T-helper 2 cell (primary cell): ENCODE results near the gene PHOSPHO1.
A peak's percentile ranks its signal among the peaks of the same experiment; 100 is the strongest.
"Not testable (repeated sequence)": the region's sequence is repeated elsewhere in the genome, so short reads cannot be mapped to it uniquely, and the experiment has no call there.

Experiments used
- DNase-seq, 5 experiments: peaks; one replicate each; pipeline versions ENCODE4 v3.0.0 to v3.0.0-alpha.2; 2012 to 2022
- total RNA-seq, 2 donors: gene quantifications; one replicate each; lab custom pipeline; 2026; lab: John Stamatoyannopoulos, UW

Gene PHOSPHO1, protein sequence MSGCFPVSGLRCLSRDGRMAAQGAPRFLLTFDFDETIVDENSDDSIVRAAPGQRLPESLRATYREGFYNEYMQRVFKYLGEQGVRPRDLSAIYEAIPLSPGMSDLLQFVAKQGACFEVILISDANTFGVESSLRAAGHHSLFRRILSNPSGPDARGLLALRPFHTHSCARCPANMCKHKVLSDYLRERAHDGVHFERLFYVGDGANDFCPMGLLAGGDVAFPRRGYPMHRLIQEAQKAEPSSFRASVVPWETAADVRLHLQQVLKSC
- total RNA-seq = 0 reads per million in 2 donors

DNA sequence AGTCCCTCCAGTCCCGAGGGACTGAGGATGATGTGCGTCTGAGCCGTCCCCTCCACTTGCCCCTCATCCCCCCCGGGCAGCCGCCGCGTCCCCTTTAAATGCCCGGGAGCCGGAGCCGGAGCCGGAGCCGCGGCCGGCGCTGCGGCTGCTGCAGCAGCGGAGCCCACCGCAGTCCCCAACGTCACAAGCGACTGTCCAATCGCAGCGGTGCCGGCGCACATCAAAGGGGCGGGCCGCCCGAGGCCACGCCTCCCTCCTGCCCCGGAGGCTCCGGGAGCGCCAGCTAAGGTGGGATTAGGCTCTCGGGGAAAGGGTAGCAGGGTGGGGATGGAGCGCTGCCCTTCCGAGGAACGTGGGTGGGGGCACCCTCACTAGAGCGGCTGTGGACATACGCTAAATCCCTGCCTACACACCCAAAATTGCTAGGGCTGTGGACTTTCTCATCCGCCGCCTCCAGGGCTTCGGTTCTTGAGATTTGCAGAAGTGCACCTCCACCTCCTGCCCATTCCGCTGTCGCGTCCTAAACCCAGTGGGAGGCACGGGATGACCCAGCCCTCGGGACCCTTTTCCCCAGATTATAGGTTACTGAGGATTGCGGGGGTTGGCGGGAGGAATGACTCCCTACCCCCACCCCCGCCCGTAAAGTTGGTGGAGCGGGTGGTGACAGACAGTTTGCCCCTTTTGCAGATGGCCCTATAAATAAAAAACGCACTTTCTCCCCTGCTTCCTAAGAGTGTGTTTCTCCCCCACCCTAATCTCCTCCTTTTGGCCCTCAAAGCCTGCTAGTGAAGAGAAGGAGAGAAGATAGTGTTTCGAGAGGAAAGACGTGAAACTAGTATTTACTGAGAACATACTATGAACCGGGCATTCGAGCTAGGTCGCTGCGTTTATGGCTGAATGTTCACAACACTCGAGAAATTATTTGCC, at the start of gene PHOSPHO1:
Gene PHOSPHO1, minus strand, starts transcription at position 152 of the 927 bp plus-strand sequence. CDS start 4,096 bp downstream, outside the sequence.
- peak; percentile 72 to 90 (median 79) for DNase-seq

DNA sequence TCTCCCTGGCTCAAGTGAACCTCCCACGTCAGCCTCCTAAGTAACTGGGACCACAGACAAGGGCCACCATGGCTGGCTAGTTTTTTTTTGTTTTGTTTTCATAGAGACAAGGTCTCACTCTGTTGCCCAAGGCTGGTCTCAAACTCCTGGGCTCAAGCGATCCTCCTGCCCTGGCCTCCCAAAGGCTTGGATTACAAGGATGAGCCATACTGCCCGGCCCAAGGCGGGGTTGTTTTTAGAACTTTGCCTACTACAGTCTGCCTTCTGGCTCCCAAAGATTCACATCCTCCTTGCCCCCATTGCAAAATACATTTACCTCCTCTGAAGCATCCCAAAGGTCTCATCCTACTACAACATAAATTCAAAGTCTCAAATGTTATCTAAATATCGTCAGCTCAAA, 49.5 kb upstream of the PHOSPHO1 start:
- no peak for DNase-seq

DNA sequence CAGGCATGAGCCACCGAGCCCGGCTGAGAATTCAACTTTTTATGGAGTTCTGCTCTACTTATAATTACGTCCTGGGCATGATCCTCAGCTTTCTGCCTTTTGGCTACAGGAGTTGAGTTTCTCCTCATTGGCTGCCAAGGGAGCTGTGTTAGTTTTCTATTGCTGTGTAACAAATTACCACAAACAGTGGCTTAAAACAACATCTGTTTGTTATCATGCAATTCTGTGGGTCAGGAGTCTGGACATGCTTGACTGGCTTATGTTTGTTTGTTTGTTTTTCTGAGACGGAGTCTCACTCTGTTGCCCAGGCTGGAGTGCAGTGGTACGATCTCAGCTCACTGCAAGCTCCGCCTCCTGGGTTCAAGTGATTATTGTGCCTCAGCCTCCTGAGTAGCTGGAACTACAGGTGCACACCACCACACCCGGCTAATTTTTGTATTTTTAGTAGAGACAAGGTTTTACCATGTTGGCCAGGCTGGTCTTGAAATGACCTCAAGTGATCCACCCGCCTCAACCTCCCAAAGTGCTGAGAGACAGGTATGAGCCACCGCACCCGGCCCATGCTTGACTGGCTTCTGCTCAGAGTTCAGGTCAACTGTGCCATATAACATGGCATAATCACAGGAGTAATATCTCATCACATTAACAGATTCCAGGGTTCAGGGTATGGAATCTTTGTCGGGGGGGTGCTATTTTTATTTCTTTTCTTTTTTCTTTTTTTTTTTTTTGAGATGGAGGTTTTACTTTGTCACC, 48.9 kb upstream of the PHOSPHO1 start:
- not testable (repeated sequence) for DNase-seq

DNA sequence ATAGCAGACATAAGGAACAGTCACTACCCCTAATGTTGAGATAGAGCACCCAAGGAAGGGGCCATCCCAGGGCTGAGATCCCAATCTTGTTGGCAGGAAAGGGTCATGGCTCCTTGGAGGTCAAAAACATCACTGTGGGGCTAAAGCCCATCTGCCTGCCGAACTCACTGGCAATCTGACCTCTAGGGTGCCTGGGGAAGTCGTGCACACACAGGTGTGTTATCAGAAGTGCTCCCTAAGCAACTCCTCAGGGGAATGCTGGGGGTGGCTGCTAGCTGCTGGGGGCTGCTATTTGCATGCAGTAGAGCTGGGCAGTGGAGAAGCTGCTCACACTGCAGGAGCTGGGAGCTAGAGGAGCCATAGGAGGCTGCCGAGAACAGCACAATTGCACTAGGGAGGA, 47.5 kb upstream of the PHOSPHO1 start:
- DNase-seq = no peak

DNA sequence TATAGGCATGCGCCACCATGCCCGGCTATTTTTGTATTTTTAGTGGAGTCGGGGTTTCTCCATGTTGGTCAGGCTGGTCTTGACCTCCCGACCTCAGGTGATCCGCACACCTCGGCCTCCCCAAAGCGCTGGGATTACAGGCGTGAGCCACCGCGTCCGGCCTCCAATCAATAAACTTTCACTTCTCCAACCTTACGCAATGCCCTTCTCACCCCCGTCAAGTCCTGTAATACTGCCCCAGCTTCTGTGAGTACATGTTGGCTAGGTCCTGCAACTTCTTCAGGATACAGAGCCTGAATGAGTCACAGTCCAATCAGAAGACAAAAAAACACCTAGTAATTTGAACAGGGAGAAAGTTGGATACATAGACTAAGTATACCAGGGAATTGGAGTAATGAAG, 47.1 kb upstream of the PHOSPHO1 start:
- no peak for DNase-seq

DNA sequence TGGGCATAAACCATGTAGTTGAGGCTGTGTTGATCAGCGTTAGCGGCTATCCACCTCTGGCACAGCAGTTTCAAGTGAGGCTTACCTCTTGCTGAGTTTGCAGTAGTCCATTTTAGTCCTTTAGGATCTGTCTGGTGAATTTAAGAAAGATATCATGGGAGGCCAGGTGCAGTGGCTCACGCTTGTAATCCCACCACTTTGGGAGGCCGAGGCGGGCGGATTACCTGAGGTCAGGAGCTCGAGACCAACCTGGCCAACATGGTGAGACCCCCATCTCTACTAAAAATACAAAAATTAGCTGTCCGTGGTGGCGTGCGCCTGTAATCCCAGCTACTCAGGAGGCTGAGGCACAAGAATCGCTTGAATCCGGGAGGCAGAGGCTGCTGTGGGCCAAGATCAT, 45.4 kb upstream of the PHOSPHO1 start:
- DNase-seq = not testable (repeated sequence)

DNA sequence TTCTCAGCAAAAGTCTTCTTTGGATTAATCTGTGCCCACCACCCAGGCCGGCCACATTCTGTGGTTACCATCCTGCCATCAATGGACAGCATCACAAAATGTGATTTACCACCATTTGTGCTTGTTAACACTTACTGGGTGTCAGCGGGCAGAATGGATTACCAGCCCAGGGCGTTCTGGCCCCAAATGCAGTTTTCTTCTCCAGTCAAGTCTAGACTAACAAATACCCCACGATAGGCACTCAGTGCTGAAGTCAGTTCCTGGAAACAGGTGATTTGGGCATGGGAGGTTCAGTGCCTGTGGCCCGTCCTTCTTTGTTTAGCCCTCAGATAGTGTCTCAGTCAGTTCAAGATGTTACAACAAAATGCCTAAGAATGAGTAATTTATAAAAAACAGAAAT, 38.8 kb upstream of the PHOSPHO1 start:
- no peak for DNase-seq

DNA sequence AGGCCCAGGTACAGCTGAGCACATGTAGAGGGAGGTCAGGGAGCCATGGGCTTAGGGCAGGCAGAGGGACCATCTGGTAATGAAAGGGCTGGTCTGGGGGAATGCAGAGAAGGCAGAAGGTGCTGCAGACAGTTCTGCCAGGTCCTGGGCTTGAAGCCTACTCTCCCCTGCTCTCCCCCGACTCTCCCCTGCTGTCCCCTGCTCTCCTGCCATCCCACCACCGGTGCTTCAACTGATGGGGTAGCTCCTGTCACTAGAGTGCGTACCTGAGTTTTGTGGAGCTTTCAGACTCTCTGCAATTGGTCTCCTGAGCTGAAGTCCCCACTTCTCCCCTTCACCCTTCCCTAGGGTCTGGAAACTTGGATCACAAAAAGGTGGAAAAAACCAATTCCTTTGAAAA, 37.3 kb upstream of the PHOSPHO1 start:
- DNase-seq = no peak

DNA sequence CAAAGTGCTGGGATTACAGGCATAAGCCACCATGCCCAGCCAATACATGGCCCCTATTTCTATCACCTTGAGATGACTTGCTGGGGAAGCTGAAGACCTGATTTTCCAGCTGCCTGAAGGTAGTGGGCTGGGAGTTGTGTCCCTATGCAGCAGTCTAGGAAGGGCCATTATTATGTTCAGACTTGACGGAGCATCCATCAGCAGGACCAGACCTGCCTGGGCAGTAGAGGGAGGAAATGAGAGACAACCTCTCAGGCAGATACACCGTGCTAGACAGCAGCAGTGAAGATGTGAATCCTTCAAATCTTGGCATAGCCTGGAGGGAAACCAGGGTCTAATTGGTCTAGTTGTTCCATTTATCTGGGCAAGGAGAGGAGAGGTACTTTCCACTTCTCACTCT, 35.6 kb upstream of the PHOSPHO1 start:
- no peak for DNase-seq

DNA sequence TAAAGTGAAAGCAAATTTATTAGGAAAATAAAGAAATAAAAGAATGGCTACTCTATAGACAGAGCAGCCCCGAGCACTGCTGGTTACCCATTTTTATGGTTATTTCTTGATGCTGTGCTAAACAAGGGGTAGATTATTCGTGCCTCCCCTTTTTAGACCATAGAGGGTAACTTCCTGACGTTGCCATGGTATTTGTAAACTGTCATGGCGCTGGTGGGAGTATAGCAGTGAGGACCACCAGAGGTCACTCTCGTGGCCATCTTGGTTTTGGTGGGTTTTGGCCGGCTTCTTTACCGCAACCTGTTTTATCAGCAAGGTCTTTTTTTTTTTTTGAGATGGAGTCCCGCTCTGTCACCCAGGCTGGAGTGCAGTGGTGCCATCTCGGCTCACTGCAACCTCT, 31.0 kb upstream of the PHOSPHO1 start:
- not testable (repeated sequence) for DNase-seq

DNA sequence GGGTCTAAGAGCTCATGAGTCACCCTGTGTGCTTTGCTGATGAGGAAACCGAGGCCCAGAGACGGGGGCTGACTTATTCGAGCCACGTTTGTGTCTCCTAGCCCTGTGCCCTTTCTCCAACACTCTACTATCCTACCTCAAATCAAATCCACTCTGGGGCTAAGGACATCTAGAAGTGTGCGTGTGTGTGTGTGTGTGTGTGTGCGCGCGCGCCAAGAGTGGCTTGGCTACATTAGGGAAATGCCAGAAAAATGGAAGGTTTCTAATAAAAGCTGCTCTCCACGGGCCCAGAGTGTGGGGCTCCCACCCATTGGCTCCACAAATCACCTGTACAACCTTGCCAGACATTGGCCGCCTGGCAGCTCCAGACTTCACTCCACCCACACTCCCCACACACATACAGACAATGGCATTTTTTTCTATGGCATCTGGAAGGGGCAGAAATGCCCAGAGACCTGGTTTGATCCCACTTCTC, 30.3 kb upstream of the PHOSPHO1 start:
- no peak for DNase-seq

DNA sequence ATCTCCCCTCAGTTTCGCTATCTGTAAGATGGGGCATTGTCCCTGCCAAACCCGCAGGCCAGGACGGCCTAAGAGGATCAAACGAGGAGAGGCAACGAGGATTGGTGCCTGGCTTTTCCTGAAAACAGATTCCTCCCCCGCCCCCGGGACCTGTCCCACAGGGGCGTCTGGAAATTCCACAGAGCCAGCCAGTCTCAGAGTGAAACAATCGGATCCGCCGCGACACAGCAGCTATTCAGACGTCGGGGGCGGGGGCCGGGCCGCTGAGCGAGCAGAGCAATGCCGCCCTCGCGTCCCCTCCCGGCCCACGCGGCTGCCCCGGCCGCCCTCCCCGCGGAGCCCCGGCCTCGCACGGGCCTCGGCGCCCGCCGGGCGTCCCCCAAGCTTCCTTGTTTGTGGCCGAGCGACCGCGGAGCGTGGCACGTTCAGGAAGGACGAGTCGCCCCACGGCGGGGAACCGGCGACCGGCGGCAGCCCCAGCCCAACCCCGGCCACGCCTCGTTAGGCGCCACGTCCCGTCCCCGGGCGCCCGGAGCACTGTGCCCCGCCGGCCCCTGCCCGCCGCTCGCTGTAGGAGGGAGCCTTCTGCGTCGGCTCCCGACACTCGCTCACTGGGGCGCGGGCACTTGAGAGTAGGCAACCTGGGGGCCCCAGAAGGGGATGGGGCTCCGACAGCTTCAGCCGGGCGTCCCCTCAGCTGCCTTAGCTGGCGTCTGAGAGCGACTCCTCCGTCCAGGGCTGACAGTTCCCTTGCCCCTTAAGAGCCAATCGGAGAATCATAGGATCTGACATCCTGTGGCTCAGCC, 29.6 kb upstream of the PHOSPHO1 start:
- DNase-seq = peak; percentile 20 to 51 (median 36)

DNA sequence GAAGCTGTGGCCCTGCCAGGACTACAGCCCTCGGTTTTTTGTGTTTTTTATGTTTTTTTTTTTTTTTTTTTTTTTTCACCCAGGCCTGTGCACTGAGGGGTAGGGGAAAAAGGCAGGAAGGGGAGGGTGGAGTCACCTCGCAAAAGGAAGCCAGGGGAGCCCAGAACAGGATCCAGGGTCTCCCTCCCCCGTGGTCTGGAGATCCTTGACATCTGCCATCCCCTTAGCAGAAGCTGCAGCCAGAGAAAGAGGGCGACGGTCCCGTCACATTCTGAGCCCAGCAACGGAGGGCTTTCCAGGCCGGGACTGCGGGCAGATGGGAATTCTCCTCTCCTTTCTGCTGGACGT, 29.1 kb upstream of the PHOSPHO1 start:
- DNase-seq = no peak

DNA sequence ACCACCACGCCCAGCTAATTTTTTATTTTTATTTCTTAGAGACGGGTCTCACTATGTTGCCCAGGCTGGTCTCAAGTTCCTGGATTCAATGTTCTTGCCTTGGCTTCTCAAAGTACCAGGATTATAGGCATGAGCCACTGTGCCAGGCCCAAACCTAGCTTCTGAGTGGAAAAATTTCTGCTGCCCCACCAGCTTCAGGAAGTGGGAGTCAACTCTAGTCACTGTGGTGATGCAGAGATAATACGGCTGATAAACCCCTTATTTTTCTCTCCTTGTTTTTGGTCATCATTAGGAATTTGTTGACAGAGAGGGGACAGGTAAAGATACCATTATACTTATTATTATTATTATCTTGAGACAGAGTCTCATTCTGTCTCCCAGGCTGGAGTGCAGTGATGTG, 27.8 kb upstream of the PHOSPHO1 start:
- no peak for DNase-seq

DNA sequence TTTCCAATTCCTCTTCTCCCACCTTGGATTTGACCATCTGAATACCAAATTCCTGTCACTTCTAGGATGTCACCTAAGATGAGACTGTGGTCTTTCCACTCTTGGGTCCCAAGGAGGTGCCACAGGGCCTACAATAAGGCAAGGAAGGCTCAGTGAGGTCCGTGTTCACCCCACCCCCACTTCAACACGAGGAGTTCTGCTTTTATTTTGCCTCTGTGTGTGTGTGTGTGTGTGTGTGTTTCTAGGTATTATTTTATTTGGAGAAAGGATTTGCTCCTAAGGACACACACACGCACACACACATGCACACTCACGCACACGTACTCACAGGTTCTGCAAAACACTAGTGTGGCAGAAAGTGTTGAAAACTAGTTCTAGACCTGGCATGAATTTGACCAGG, 24.5 kb upstream of the PHOSPHO1 start:
- no peak for DNase-seq

DNA sequence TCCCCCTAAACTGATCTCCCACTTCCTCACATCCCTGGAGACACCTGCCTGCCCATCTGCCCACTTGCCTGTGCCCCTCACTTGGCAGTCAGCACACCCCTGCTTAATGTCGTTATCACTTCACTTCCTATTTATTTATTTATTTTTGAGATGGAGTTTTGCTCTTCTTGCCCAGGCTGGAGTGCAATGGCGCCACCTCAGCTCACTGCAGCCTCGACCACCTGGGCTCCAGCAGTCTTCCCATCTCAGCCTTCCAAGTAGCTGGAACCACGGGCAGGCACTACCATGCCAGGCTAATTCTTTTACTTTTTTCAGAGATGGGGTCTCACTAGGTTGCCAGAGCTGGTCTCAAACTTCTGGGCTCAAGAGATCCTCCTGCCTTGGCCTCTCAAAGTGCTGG, 23.5 kb upstream of the PHOSPHO1 start:
- DNase-seq = no peak

DNA sequence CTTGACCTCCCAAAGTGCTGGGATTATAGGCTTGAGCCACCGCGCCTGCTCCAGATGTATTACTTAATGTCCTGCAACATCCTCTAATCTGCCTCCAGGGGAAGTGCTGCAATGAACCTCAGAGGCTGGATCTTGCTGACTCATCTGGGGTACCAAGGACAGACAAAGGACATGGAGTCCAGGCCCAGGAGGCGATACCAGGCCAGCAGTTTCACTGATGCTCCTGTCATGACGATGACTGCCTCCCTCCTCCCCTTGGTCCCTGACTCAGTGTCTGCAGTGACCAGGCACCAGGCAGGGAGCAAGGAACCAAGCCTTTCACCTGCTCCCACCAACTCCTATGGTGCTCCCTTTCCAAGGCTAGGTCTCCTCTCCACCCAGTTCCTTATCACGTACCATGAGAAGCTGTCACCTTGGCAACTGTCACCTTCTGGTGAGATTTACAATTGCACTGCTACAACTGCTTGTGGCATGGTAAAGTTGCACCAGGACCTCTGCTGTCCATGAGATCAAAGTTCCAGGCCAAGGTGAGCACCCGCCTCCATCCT, 21.6 kb upstream of the PHOSPHO1 start:
- no peak for DNase-seq

DNA sequence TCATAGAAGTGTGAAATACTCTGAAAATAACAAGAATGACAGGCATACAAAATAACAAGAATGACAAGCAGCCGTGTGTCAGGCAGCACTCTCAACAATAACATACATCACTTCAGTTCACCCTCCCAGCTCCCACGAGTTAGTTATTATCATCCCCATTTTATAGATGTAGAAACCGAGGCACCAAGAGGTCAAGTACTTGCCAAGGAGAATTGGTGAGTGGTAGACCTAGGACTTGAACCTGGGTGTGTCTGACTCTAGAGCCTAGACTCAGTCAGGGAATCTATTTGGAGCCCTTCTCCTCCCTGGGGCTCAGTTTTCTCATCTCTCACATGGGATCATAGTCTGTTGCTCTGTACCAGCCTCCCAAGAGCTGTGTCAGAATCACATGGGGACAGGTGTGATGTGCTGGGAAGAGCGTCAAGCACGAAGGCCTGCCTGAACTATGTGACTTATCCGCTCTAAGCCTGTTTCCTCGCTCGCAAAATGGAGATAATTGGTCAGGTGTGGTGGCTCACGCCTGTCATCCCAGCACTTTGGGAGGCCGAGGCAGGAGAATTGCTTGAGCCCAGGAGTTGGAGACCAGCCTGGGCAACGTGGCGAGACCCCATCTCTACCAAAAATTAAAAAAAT, 19.4 kb upstream of the PHOSPHO1 start:
- DNase-seq = no peak

DNA sequence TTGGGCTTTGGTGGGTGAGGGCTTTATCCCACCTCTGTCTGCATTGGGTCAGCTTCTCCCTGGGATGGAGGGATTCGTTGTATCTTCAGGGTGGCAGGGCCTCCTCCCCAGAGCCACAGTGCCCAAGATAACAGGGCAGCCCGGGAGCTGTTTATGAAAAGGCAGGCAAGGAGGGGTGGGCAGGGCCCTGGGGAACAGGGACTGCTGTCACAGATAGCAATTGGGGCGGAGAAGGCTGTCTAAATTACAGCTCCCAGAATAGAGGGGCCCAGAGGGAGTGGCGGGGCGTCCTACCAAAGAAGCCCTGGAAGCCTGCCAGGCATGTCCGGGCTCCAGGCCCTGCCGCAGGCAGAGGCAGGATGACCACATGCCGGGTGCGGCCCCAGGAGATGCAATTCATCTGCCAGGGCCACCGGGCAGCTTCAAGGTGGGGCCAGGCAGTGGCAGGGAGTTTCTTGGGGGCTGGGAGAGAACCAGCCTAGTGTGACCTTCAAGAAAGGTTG, 18.8 kb upstream of the PHOSPHO1 start:
- no peak for DNase-seq

DNA sequence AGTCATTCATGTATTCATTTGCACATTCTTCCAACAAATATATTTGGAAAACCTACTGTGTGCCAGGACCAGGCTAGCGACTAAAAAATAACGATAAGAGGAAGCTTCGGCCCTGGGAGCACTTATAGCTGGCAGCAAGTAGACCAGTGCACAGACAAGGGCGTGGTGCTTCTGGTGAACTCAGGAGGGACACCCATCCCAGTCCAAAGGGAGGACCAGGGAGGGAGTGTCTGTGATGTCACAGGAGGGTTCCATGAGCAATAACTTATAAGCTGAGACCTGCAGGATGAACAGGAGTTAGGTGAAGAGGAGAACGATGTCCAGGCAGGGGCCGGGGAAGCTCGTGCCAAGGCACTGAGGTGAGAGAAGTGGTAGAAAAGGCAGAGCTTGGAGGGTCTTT, 17.4 kb upstream of the PHOSPHO1 start:
- DNase-seq = no peak

DNA sequence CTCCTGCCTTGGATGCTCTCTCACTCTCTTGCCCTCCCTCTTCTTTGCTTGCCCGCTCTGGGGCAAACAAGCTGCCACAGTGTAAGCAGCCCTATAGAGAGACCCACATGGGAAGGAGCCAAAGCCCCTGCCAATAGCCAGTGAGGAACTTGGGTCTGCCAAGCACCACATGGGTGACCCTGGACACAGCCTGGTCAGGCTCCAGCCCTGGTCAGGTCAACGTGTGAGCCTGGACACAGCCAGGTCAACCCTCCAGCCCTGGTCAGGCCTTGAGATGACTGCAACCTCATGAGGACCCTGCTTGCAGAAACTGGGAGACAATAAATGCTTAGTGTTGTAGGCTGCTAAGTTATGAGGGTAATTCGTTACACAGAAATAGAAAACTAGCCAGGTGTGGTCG, 14.3 kb upstream of the PHOSPHO1 start:
- DNase-seq = no peak
